Ammon's horn (tissue), 1 donor: Measurements from ENCODE around the gene ABCC8.

ENCODE experiments used
- DNase-seq: peaks from one replicate; pipeline ENCODE4 v3.0.0-alpha.2; 2016; ENCODE audit warnings: low spot score

ABCC8 gene

GRCh38 chr11:17386331-17387084 is 90.1 kb downstream of the ABCC8 start:
- DNase-seq = peak; percentile 72

- no peak for DNase-seq
Measured at GRCh38 chr11:17385926-17386325, 90.7 kb downstream of the ABCC8 start.

- no peak for DNase-seq
Measured at GRCh38 chr11:17385492-17385891, 91.2 kb downstream of the ABCC8 start.

GRCh38 chr11:17384002-17384511 is 92.6 kb downstream of the ABCC8 start:
- DNase-seq = peak; percentile 94

GRCh38 chr11:17383461-17383860 is 93.2 kb downstream of the ABCC8 start:
- DNase-seq = no peak

GRCh38 chr11:17382046-17382728 is 94.5 kb downstream of the ABCC8 start:
- no peak for DNase-seq

GRCh38 chr11:17381156-17381555 is 95.5 kb downstream of the ABCC8 start:
- no peak for DNase-seq

- DNase-seq = no peak
Measured at GRCh38 chr11:17379383-17380180, 97.1 kb downstream of the ABCC8 start.

- DNase-seq = no peak
Measured at GRCh38 chr11:17378655-17379054, 98.0 kb downstream of the ABCC8 start.

- DNase-seq = no peak
Measured at GRCh38 chr11:17376493-17376892, 100.2 kb downstream of the ABCC8 start.

GRCh38 chr11:17375547-17375946 is 101.1 kb downstream of the ABCC8 start:
- no peak for DNase-seq

- DNase-seq = no peak
Measured at GRCh38 chr11:17371614-17372013, 105.0 kb downstream of the ABCC8 start.

- no peak for DNase-seq
Measured at GRCh38 chr11:17369684-17370243, 106.9 kb downstream of the ABCC8 start.

GRCh38 chr11:17369094-17369493 is 107.6 kb downstream of the ABCC8 start:
- DNase-seq = no peak

- no peak for DNase-seq
Measured at GRCh38 chr11:17368551-17368950, 108.1 kb downstream of the ABCC8 start.

GRCh38 chr11:17366495-17366894 is 110.2 kb downstream of the ABCC8 start:
- no peak for DNase-seq

- DNase-seq = peak; percentile 69
Measured at GRCh38 chr11:17354601-17354991, 122.0 kb downstream of the ABCC8 start.

GRCh38 chr11:17353821-17354600 is 122.6 kb downstream of the ABCC8 start:
- no peak for DNase-seq

GRCh38 chr11:17352950-17353820 is 123.5 kb downstream of the ABCC8 start:
- peak; percentile 75 for DNase-seq

- DNase-seq = peak; percentile 43
Measured at GRCh38 chr11:17351510-17352176, 125.0 kb downstream of the ABCC8 start, which contains the start of gene NCR3LG1. Gene NCR3LG1, plus strand, starts transcription at chr11:17351800. Its CDS starts 170 bp downstream, at chr11:17351970.
